ENCODE data around the gene TRIM3.

DNA sequence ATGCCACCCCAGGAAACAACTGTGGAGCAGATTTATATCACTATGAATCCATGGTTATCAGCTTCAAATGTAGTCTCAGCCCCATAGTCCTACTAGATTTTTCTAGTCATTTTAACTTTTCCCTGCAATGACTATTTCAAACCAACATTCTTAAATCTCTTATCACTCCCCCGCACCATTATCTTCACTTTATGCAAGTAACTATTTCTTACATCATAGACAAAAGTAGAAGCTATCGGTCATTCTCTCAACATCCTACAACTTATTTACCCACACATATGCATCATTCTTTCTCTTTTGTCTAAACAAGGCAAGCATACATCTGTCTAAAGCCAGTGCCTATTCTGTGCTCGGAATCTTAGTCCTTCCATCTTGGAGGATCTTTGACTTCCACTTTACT lies 11.9 kb upstream of the TRIM3 start:
- TF ChIP-seq CTCF (IDR thresholded peaks at IDR 0.05; ENCODE audit: control extremely low read depth in 1 of 3, insufficient read depth in 1 of 3, low read depth in 1 of 3, low read length in 3 of 3) (no peak), RAD21 (IDR thresholded peaks at IDR 0.05 in 1 of 2, conservative IDR thresholded peaks at IDR 0.05 in 1 of 2; ENCODE audit: low read depth in 2 of 2, low read length in 2 of 2) (no peak), SP1 (IDR thresholded peaks at IDR 0.05; ENCODE audit: low read depth, low read length) (no peak), YY1 (IDR thresholded peaks at IDR 0.05; ENCODE audit: low read depth, low read length) (no peak), ZNF274 (IDR thresholded peaks at IDR 0.05; ENCODE audit: borderline replicate concordance, extremely low read depth, low read length) (no peak), CREB1 (IDR thresholded peaks at IDR 0.05) (no peak), CHD2 (IDR thresholded peaks at IDR 0.05; ENCODE audit: low read length) (no peak), RFX5 (IDR thresholded peaks at IDR 0.05; ENCODE audit: borderline replicate concordance, low read depth, low read length) (no peak)
- TF ChIP-seq, protein P1, sequence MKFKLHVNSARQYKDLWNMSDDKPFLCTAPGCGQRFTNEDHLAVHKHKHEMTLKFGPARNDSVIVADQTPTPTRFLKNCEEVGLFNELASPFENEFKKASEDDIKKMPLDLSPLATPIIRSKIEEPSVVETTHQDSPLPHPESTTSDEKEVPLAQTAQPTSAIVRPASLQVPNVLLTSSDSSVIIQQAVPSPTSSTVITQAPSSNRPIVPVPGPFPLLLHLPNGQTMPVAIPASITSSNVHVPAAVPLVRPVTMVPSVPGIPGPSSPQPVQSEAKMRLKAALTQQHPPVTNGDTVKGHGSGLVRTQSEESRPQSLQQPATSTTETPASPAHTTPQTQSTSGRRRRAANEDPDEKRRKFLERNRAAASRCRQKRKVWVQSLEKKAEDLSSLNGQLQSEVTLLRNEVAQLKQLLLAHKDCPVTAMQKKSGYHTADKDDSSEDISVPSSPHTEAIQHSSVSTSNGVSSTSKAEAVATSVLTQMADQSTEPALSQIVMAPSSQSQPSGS (IDR thresholded peaks at IDR 0.05; ENCODE audit: low read length), result no peak

All from H1 (cell line).